HG02943 (cell line): ENCODE results near the gene ZACN.
A peak's percentile ranks its signal among the peaks of the same experiment; 100 is the strongest.
"Not testable (repeated sequence)": the region's sequence is repeated elsewhere in the genome, so short reads cannot be mapped to it uniquely, and the experiment has no call there.

Experiments used
- ATAC-seq: cut with Tn5 transposase; IDR thresholded peaks from one replicate; pipeline ENCODE4 v1.9.1; 2021; ENCODE audit warnings: mild to moderate bottlenecking, low read depth, moderate library complexity; ENCODE audit not compliant: unreplicated experiment

Gene ZACN

DNA sequence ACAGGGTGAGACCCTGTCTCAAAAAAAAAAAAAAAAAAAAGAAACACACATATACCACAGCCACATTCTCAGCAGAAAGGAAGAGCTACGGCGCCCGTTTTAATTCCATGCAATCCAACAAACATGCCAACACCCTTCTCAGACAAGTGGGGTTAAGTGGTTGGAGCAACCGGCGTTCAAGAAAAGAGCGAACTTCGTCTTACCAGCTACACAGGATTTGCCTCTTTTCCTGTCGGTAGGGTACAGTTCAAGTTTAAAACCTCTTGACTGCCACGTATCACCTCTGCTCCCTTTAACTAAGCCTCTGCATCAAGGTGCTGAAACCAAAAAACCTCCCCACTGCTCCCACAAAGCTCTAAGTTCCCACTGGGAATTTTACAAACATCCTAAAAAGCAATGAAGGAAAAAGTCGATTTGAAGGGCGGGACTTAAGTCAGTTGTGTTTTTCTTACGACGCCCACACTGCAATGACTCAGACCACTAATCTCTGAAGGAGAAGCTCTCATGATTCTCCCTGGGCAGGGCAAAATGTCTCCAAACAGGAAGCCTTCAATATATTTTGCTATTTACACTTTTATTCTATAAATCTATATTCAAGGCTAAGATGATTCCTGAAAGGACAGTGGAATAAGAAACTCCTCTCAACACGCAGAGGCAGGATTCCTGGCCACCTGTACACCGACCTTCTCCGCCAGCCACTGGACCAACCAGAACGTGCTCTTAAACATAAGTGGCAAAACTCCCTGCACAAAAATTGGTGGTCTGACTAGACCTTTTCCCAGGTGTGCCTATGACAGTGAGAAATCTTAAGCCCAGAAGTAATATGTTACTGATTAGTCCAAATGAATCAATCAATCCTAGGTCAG, 25.5 kb upstream of the ZACN start:
- no peak for ATAC-seq

DNA sequence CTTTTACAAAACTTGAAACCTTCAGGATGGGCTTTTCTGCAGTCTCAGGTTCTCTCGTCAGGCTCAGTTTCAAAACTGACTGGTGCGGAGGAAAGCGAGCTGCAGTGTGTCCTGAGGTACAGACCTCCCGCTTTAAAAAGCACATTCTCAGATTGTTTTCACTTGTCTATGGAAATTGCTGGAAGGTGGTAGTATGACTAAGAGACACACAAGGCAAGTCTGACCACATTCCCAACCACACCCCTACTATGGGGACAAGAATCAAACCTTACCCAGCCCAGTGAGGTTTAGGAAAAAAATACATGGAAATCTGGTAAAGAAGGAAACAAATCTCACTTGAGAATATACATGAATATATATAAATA, 24.9 kb upstream of the ZACN start:
- no peak for ATAC-seq

DNA sequence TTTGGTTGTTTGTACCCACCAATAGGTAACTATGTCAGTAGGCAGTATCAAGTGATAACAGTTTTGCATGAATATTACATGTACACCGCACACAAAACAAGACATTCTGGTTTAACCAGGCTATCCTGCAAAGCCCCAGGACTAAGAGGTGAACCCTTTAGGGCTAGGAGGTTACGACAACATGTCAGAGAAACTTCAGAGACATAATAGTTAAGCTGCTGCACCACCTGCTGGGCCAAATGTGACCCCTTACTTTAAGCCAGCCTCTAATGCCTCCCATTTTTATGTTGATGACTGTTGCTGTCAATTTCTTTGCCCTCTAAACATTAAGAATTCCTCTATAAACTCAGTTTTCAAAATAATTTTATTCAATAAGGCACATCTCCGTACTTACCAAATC, 22.1 kb upstream of the ZACN start:
- ATAC-seq = no peak

DNA sequence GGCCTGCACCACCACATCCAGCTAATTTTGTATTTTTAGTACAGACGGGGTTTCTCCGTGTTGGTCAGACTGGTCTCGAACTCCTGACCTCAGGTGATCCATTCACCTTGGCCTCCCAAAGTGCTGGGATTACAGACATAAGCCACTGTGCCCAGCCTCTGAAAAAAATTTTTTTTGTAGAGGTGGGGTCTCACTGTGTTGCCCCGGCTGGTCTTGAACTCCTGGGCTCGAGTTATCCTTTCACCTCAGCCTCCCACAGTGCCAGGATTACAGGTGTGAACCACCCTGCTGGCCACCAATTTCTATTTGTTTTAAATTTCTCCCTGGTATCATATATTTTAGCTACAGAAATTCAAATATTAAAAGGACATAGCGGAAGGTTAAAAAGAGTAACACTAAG, 20.7 kb upstream of the ZACN start:
- not testable (repeated sequence) for ATAC-seq

DNA sequence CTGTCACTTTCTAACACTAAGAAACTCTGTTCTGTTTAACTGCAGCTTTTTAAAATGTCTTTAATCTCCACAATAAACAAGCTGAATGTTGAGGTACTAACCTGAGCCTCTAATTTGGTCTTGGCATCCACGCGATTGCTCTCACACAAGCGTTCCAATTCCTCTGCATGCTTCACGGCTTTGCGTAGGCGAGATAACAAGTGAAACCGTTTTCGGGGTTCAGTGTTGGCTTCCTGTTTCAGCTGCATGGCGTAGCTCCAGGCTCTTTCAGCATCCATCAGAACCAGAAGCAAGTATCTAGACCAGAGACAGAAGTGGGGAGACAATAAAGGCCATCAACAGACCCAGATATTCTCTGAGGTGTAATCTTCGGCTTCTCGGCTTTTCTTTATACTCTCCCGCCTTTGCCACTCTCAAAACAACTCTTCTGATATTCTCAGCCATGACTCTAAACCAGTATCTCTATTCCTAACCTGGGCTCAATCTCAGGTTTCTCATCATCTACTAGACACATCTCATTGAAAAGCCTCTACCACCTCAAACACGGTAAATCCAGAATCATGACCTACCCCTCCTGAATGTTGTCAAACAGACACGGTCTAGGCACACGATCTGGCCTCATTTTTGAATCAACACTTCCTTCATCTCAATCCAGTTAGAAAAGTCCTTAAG, 15.0 kb upstream of the ZACN start:
- no peak for ATAC-seq

DNA sequence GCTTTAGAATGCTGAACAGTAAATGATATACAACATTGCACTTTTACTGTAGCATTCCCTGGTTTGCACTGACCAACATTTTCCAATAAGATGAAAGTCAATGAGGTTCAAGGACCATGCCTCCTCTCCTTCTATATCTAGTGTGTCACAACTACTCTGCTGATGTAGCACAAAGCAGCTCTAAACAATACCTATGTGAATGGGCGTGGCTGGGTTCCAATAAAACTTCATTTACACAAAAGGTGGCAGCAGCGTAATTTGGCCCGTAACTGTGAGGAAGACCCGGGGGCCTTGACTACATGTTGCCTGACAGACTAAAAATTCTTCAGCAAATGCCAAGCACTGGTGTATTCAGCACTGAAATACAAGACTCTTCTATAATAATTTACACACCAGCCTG, 13.2 kb upstream of the ZACN start:
- no peak for ATAC-seq

DNA sequence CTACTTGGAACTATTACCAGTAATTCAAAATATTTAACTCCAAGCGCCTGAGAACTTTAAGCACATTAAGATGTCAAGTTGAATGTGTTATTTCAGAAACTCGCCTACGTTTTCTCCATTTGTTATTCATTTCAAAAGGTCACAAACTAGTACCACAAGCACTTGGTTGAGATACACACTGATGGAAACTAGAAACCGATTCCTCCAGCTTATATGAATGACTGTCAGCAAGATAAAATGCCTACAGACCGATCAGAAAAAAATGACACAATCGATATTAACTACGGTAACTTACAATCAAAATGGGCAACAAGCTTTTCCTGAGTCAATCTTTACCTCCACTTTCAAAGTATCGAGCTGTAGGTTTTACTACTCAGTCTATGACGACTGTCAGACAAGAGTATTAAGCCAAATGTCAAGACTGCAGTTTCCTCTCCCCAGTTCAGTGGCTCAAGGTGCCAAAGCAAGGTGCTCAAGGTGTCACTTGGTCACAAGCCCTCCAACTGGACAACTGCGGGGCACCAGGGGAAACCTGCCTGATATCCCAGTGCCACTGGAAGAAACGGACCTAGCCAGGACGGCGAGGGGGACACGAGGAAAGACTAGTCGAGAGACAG, 7.3 kb upstream of the ZACN start:
- ATAC-seq = no peak

DNA sequence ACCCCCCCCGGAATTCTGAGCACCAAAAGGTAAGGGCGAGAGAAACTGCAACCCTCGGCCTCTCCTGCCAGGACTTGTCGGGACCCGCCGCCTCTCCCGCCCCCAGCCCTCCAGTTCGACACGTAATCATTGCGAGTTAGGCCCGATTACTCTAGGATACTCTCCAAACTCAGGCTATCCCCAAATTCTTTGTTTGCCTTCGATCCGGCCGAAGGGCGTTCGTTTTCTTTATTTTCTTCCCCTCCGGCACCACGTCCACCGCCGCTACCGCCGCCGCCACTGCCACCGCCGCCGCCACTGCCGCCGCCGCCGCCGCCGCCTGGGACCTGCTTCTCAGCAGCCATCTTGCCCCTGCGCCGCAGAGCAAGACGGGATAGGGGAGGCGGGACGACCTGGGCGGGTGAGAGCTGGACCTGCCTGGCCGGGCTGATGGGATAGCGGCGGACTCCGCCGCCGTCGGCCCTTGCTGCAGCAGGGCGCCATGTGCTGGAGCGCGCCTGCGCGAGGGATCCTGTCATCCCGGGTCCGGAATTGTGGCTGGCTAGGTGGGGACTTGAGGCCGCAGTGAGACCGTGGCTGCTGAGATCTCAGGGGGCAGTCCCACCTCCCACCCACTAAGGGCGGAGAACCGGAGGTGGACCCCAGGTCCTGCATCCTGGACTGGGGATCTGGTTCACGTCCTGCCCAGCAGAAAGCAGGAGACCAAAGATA, 6.7 kb upstream of the ZACN start, which contains the start of gene SRP68:
Gene SRP68, minus strand, starts transcription at position 370 of the 711 bp plus-strand sequence. Its CDS starts 26 bp downstream, at position 344.
- ATAC-seq = peak; percentile 68

DNA sequence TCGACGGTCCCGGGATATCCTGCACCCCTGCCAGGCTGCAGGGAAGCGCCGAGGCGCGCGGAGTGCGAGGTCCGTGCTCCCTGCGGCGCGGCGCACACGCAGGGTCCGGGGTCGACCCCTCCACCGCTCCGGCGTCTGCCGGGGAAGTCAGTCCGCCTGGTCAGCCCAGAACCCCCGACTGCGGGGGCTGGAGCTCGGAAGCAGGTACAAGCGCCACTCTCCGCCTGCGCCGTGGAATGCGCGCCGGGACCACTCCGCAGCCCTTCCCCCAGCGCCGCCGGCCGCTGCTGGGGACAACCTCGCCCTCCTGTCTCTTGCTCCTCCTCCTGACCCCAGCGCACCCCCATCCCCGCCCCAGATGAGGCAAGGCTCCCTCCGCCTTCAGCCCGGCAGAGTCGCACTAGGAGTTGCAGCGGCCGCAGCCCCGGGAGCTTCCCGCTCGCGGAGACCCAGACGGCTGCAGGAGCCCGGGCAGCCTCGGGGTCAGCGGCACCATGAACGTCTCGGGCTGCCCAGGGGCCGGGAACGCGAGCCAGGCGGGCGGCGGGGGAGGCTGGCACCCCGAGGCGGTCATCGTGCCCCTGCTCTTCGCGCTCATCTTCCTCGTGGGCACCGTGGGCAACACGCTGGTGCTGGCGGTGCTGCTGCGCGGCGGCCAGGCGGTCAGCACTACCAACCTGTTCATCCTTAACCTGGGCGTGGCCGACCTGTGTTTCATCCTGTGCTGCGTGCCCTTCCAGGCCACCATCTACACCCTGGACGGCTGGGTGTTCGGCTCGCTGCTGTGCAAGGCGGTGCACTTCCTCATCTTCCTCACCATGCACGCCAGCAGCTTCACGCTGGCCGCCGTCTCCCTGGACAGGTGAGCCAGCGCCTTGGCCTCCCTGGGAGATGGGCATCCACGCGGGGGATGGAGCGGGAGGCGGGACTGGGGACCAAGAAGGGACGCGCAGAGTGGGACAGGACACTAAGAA, 4.3 kb upstream of the ZACN start, which contains the start of gene GALR2:
Gene GALR2, plus strand, starts transcription at position 392 of the 974 bp plus-strand sequence. Its CDS starts 103 bp downstream, at position 495.
- ATAC-seq = no peak

DNA sequence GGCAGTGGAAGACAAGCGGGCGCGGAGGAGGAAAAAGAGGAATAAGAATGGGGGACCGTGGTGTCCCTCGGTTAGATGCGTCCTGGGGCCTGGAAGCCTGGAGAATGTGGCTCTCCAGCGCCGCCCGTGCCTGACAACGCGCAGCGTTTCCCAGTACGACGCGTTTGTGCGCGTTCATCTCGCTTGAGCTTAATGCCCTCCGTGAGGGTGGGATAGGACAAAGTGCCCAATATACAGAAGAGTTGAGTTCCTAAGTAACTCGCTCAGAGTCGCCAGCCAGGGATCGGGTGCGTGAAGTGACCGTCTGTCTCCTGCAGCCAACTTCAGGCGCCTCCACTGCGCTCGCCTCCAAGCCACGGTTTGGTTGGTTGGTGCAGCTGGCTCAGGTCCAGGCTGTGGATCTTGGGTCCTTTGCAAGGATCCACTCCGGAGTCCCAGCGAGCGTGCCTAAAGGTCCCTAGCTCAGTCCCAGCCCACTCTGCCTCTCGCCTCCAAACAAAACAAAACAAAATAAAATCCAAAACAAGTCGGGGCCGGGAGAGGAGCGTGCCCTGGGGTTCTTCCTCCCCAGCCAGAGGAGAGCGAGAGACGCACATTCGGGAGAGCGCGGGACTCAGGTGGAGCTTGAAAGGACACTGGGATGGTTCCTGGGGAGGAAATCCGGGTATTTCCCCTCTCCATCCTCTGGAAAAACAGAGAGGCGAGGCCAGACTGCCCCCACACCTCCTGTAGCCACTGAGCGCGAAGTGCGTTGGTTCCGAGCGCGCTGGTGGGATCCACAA, 3.4 kb upstream of the ZACN start:
- ATAC-seq = no peak

DNA sequence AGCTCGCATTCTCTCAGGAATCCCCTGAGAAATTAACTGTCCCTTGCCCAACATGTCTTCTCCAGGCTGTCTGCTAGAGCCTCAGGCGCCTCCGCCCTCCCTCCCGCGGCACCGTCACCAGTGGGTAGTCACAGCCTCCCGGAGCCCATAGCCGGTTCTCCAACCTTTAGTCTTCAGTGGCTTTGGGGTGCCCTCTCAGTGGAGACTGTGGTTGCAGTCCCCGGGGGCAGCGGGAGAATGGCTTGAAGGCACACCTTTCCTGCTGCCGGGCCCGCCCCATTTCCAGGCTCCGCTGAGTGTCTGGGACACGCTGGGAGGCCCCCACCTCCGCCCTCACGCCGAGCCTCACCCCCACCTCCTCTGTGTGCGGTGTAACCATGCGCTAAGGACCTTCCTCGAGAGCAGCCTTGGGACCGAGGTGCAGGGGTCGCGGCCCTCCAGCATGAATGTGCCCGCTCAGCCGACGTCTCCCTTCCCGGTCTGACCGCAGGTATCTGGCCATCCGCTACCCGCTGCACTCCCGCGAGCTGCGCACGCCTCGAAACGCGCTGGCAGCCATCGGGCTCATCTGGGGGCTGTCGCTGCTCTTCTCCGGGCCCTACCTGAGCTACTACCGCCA, 2.7 kb upstream of the ZACN start:
- ATAC-seq = no peak

DNA sequence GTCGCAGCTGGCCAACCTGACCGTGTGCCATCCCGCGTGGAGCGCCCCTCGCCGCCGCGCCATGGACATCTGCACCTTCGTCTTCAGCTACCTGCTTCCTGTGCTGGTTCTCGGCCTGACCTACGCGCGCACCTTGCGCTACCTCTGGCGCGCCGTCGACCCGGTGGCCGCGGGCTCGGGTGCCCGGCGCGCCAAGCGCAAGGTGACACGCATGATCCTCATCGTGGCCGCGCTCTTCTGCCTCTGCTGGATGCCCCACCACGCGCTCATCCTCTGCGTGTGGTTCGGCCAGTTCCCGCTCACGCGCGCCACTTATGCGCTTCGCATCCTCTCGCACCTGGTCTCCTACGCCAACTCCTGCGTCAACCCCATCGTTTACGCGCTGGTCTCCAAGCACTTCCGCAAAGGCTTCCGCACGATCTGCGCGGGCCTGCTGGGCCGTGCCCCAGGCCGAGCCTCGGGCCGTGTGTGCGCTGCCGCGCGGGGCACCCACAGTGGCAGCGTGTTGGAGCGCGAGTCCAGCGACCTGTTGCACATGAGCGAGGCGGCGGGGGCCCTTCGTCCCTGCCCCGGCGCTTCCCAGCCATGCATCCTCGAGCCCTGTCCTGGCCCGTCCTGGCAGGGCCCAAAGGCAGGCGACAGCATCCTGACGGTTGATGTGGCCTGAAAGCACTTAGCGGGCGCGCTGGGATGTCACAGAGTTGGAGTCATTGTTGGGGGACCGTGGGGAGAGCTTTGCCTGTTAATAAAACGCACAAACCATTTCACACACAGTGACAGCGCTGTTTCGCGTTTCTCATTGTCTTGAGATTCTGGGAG, 2.0 kb upstream of the ZACN start:
- no peak for ATAC-seq

DNA sequence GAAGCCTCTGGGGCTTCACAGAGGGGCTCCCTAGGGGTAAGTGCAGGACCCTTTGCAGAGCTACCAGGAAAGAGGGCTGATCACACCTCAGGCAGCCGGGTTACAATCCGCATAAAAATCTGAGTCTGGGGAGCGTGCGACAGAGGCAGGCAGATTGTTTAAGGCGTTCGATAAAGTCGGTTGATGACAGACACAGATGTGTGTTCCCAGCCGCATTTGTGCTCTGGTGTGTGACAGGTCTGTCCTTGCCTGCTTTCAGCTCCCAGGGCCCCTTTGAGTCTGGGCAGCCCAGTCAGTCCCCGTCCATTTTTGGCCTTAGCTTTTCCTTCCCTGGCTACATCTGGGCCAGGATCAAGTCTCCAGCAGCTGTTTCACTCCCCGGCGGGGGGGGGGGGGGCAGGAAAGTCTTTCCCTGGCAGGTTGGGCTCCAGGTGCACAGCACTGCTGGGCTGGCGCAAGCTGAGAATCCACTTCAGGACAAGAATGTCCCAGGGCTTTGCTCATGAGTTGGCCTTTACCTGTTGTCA, 1.3 kb upstream of the ZACN start:
- no peak for ATAC-seq

DNA sequence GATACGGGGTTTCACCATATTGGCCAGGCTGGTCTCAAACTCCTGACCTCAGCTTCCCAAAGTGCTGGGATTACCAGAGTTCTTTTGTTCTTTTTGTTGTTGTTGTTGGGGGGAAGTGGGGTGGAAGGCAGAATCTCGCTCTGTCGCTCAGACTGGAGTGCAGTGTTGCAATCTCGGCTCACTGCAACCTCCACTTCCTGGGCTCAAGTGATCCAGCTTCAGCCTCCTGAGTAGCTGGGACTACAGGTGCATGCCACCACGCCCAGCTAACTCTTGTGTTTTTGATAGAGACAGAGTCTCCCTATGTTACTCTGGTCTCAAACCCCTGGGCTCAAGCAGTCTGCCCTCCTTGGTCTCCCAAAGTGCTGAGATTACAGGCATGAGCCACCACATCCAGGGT, 612 bp upstream of the ZACN start:
- ATAC-seq = not testable (repeated sequence)

DNA sequence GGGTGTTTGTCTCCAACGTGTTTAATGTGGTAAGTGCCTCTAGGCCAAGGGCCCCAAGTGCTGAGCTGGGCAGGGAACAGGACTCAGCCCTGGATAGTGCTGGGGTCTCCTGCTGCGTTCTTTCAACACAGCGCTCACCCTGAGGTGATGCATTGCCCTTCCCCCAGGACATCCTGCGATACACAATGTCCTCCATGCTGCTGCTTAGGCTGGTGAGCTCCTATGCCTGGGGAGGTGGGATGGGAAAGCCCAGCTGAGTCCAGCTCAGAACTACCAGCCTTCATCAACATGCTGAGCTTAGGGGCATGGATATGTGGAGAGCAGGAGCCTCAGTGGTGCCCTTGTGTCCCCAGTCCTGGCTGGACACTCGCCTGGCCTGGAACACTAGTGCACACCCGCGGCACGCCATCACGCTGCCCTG, 563 bp downstream of the ZACN start:
- ATAC-seq = no peak

DNA sequence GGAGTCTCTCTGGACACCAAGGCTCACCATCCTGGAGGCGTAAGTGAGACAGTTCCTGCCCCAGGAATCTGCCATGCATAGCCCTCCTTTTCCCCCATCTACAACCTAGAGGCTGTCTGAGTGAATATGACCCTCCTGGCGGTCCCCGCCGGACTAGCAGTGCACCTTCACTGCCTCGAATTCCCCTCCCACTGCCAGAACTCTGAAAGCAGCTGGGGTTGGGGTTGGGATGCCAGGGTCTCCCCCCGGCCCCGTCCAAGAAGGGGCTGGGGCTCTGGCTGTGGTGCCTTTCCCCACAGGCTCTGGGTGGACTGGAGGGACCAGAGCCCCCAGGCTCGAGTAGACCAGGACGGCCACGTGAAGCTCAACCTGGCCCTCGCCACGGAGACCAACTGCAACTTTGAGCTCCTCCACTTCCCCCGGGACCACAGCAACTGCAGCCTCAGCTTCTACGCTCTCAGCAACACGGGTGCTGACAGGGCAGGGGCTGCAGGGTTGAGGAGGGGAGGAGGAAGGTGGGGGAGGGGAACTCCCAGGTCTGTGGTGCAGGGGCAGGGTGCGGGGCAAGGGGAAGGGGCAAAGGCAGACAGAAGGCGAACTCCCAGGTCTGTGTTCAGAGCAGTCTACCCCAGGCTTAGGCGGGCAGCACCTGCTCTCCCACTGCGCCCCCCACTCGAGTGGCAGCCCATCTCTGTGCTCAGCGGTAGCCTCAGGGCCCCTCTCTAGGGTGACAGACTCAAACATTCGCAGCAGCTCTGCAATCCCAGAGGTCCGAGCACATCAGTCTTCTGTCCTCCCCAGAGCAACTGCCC, 1.2 kb downstream of the ZACN start:
- no peak for ATAC-seq
